ENCODE results near the gene CNPY1.

The CNPY1 gene

DNA sequence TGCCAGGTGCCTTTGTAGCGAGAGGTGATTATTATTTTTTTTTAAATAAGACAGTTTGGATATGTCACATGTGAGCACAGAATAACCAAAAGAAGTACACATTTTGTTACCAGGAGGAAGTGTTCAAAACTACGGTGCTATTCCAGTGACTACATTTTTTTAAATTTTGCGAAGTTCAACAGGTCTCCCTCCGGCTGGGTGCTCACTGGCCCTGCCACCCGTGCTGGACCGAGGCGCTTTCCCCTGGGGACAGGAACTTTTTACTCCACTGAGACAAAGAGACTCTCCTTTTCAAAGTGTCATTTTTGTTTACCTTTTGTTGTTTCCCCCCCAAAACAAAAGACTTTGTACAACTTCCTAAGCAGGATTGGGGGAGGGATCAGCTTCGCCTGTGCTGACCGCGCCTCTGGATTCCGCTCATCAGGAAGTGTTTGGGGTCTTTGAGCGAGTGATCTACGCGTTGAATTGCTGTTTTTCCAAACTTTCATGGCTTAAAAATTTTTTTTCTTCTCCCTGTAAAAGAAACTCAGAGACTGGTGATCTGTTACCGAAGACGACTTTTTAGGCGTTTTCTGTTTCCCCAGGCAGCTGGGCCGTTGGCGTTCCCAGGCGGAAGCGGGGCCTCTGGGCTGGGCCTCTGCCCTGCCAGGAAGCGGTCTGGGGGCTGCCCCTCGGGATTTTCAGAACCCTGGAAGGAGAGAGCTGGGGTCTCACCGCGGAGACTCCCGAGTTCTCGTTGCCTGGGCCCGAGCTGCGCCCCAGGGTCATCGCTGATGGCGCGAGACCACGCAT, 81.2 kb downstream of the CNPY1 start:
- no peak overlapping the region for H3K4me3 ChIP-seq (ENCODE audit: low read length)
- DNase-seq (ENCODE audit: low read depth), result no peak
- TF ChIP-seq, protein P1, sequence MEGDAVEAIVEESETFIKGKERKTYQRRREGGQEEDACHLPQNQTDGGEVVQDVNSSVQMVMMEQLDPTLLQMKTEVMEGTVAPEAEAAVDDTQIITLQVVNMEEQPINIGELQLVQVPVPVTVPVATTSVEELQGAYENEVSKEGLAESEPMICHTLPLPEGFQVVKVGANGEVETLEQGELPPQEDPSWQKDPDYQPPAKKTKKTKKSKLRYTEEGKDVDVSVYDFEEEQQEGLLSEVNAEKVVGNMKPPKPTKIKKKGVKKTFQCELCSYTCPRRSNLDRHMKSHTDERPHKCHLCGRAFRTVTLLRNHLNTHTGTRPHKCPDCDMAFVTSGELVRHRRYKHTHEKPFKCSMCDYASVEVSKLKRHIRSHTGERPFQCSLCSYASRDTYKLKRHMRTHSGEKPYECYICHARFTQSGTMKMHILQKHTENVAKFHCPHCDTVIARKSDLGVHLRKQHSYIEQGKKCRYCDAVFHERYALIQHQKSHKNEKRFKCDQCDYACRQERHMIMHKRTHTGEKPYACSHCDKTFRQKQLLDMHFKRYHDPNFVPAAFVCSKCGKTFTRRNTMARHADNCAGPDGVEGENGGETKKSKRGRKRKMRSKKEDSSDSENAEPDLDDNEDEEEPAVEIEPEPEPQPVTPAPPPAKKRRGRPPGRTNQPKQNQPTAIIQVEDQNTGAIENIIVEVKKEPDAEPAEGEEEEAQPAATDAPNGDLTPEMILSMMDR (conservative IDR thresholded peaks at IDR 0.05; ENCODE audit: low read length), result no peak

DNA sequence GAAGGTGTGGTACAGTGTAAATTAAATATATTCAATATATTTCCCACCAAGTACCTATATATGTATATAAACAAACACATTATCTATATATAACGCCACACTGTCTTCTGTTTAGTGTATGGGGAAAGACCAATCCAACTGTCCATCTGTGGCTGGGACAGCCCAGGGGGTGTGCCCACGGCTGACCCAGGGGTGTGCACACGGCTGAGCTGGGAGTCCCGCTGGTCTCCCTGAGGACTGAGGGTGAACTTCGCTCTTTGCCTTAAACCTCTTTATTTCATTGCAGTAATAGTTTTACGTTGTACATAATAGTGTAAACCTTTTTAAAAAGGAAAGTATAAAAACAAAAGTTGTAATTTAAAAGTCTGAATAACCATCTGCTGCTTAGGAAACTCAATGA, 82.2 kb downstream of the CNPY1 start:
- H3K4me3 ChIP-seq (ENCODE audit: low read length), result no peak overlapping the region
- TF ChIP-seq, protein P1 (conservative IDR thresholded peaks at IDR 0.05; ENCODE audit: low read length), result no peak
- no peak for DNase-seq (ENCODE audit: low read depth)

DNA sequence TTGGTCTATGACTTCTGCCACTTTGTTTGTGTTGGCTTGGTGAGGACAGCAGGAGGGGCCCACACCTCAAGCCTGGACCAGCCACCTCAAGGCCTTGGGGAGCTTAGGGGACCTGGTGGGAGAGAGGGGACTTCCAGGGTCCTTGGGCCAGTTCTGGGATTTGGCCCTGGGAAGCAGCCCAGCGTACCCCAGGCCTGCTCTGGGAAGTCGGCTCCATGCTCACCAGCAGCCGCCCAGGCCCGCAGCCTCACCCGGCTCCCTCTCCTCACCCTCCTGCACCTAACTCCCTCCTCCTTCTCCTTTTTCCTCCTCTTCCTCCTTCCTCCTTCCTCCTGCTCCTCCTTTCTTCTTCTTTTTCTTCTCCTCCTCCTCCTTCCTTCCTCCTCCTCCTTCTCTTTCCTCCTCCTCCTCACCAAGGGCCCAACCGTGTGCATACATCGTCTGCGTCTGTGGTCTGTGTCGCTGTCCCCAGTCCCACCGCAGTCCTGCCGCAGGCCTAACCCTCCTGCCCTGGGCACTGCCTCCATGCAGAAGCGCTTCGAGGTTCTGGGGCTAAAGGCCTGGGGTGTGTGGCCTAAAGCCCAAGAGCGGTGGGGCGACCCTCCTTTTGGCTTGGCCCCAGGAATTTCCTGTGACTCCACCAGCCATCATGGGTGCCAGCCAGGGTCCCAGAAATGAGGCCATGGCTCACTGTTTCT, 83.1 kb downstream of the CNPY1 start:
- no peak overlapping the region for H3K4me3 ChIP-seq (ENCODE audit: low read length)
- no peak for DNase-seq (ENCODE audit: low read depth)
- TF ChIP-seq, protein P1 (conservative IDR thresholded peaks at IDR 0.05; ENCODE audit: low read length), result no peak

DNA sequence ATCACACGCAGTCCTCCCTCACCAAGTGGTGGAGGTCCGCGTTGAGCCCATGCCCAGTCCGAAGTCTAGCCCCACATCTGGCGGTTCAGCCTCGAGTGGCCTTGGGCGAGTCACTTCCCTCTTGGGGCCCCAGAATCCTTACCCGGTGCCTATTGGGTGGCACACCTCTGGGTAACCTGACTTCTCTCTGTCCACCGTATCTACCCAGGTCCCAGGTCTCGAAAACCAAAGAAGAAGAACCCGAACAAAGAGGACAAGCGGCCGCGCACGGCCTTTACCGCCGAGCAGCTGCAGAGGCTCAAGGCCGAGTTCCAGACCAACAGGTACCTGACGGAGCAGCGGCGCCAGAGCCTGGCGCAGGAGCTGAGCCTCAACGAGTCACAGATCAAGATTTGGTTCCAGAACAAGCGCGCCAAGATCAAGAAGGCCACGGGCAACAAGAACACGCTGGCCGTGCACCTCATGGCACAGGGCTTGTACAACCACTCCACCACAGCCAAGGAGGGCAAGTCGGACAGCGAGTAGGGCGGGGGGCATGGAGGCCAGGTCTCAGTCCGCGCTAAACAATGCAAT, 84.1 kb downstream of the CNPY1 start:
- no peak for DNase-seq (ENCODE audit: low read depth)
- TF ChIP-seq, protein P1 (conservative IDR thresholded peaks at IDR 0.05; ENCODE audit: low read length), result no peak

DNA sequence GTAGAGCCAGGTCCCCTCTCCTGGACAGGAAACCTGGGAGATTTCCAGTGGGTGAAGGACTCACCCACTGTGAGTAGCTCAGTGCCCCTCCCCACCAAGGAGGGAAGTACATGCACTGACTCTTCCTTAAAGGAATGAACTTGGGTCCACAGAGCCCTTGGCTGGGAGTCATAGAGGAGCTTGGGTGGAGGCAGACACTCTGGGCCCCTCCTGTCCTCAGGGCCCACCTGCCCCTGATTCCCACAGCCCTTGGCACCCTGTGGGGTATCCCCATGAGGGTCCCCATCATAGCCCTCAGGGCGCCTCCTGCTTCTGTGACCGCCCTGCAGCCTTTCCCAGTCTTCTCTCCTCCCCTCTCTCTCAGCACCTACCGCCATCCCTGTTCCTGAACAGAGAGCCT, 84.7 kb downstream of the CNPY1 start:
- TF ChIP-seq, protein P1 (conservative IDR thresholded peaks at IDR 0.05; ENCODE audit: low read length), result no peak
- no peak overlapping the region for H3K4me3 ChIP-seq (ENCODE audit: low read length)
- no peak for DNase-seq (ENCODE audit: low read depth)

More for the DNA sequence above, 84.1 kb downstream of the CNPY1 start:
- no peak overlapping the region for H3K4me3 ChIP-seq (ENCODE audit: low read length)

DNA sequence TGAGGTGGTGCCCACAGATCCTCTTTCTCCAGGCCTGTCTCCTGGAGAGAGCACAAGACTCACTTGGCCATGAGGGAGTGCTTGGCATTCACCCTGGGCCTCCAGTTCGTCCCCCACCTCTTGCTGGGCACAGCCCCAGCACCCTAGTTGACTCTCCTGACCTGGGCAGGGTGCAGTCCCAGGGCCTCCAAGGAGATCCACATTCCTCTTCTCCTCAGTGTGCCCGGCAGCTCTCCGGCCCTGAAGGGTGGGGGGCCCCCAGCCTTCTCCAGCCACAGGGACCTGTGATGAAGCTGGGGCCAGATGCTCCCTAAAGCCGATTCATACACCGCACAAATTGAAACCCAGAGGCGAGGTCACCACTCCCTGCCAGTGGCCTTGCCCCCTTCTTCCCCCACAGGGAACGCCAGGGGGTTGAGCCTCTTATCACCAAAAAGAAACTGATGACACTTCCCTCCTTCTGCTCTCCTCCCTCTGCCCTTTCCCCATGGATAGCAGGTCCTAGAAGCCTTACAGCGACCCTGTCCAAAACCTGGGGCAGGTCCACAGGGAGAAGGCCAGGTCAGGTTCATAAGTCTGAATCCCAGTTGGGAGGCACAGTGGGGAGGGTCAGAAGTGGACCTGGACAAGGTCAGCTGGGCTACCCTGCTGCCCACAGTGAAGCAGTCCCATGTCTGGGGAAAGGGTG, 85.3 kb downstream of the CNPY1 start:
- DNase-seq (ENCODE audit: low read depth), result no peak
- TF ChIP-seq, protein P1 (conservative IDR thresholded peaks at IDR 0.05; ENCODE audit: low read length), result no peak
- H3K4me3 ChIP-seq (ENCODE audit: low read length), result no peak overlapping the region

Data from AG10803 (cell line).